Activated naive CD8-positive, alpha-beta T cell treated with anti-CD3 and anti-CD28 coated beads, Interleukin-2, amount 10 ng/mL, durations not matched to agents 7 days and 5 days (primary cell): Measurements from ENCODE around the gene RRP8. TPM values are rescaled to one million over a fixed set of nuclear protein-coding genes. Genes with fewer than 3 reads are reported as not detected.

Source experiments
- ATAC-seq: fragments of 150-1000 bp; cut with Tn5 transposase; one replicate; pipeline ENCODE4 v1.10.0; 2021; ENCODE audit warnings: low read depth, moderate library complexity
- POLR2A ChIA-PET: fragments of 350-600 bp; sonication (Branson Sonifier 250); formaldehyde crosslinking; loops from one replicate; lab custom pipeline; 2021; ENCODE audit warnings: antibody characterized with exemption; lab: Charles Lee
- DNase-seq: peaks from one replicate; pipeline ENCODE4 v3.0.0; 2021
- H3K27ac Mint-ChIP-seq: one replicate; pipeline ENCODE4 v1.8.0; 2022; ENCODE audit warnings: mild to moderate bottlenecking, mixed read lengths
- H3K27me3 Mint-ChIP-seq: one replicate; pipeline ENCODE4 v1.8.0; 2022; ENCODE audit warnings: mild to moderate bottlenecking, moderate library complexity, mixed read lengths
- H3K36me3 Mint-ChIP-seq: one replicate; pipeline ENCODE4 v1.8.0; 2021; ENCODE audit warnings: mild to moderate bottlenecking, mixed read lengths
- H3K4me1 Mint-ChIP-seq: one replicate; pipeline ENCODE4 v1.8.0; 2021; ENCODE audit warnings: mixed read lengths
- H3K4me3 Mint-ChIP-seq: one replicate; pipeline ENCODE4 v1.8.0; 2022; ENCODE audit warnings: mild to moderate bottlenecking, moderate library complexity, mixed read lengths
- H3K9me3 Mint-ChIP-seq: one replicate; pipeline ENCODE4 v1.8.0; 2021; ENCODE audit warnings: mixed read lengths
- total RNA-seq, 2 experiments: library from RNA; stranded (reverse); gene quantifications; one replicate each; pipeline ENCODE4 v1.2.3, GENCODE V29; 2021

Gene RRP8
- total RNA-seq, 2 experiments from 2014 or later: 31.7 to 34.4 TPM

DNA sequence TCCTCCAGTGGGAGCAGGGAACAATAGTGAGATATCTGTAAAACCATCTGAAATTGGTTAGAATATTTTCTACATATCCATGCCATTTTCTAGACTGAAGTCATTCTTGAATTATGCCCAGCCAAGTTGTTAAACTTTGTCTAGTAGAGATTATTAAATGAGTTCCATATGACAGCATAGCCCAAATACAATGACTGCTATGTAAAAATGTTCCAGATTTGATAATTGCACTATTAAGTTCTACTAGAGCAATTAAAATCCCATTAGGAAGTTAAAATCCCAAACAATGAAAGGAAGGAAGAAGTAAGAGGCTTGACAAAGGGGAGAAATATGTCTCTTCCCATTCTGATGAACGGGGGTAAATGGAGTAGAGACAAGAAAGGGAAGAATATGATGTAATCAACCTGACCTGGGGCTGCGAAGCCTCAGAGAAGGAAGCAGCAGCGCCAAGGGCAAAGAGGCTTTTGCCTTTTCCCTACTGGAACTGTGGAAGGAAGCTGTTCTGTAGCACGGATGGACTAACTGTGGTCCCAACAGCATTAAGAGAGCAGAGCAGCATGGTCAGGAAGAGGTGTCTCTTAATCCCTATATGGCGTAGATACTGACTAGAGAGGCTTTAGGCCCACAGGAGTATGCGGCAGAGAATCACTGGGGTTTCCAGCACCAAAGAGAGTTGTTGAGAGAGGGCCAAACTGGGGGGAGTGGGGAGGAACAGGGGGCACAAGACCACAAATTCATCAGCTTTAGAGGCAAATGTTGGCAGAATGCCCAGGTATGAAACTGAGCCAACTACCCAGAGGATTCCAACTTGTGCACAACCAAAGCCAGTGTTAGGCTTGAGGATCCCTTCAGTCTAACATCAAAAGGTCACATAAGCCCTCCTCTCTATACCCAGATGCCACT lies 26.7 kb downstream of the RRP8 start:
- H3K9me3 Mint-ChIP-seq: no peaks in the 10 kb centered on the region
- H3K27ac Mint-ChIP-seq: no peak overlapping the region
- DNase-seq (no peak), ATAC-seq (no peak)
- peaks cover 14% of the 10 kb centered on the region for H3K36me3 Mint-ChIP-seq
- H3K27me3 Mint-ChIP-seq: no peaks in the 10 kb centered on the region
- H3K4me3 Mint-ChIP-seq: no peak overlapping the region
- POLR2A ChIA-PET: no interaction called here
- no peaks in the 10 kb centered on the region for H3K4me1 Mint-ChIP-seq

- no peaks in the 10 kb centered on the region for H3K4me1 Mint-ChIP-seq
- no peaks in the 10 kb centered on the region for H3K9me3 Mint-ChIP-seq
- POLR2A ChIA-PET: no interaction called here
Observed at GRCh38 chr11:6574816-6575715, 28.4 kb downstream of the RRP8 start.

GRCh38 chr11:6572215-6572614 lies 31.2 kb downstream of the RRP8 start:
- POLR2A ChIA-PET: no interaction called here
- Mint-ChIP-seq H3K4me3 (no peak overlapping the region), H3K27me3 (no peaks in the 10 kb centered on the region), H3K36me3 (peaks cover 9% of the 10 kb centered on the region), H3K27ac (no peak overlapping the region), H3K4me1 (peaks cover 3% of the 10 kb centered on the region), H3K9me3 (no peaks in the 10 kb centered on the region)
- no peak for DNase-seq
- no peak for ATAC-seq

More at GRCh38 chr11:6574816-6575715, 28.4 kb downstream of the RRP8 start:
- DNase-seq (no peak), ATAC-seq (no peak)
- H3K27me3 Mint-ChIP-seq: no peaks in the 10 kb centered on the region
- peaks cover 6% of the 10 kb centered on the region for H3K36me3 Mint-ChIP-seq
- H3K27ac Mint-ChIP-seq: no peak overlapping the region
- H3K4me3 Mint-ChIP-seq: no peak overlapping the region

- Mint-ChIP-seq H3K27ac (no peak overlapping the region), H3K36me3 (peaks cover 10% of the 10 kb centered on the region), H3K9me3 (no peaks in the 10 kb centered on the region), H3K27me3 (no peaks in the 10 kb centered on the region), H3K4me3 (no peak overlapping the region), H3K4me1 (peaks cover 3% of the 10 kb centered on the region)
- DNase-seq (no peak), ATAC-seq (no peak)
- POLR2A ChIA-PET: no interaction called here
Observed at GRCh38 chr11:6571434-6572008, 31.9 kb downstream of the RRP8 start.

GRCh38 chr11:6570691-6571427 lies 32.6 kb downstream of the RRP8 start:
- Mint-ChIP-seq H3K27ac (no peak overlapping the region), H3K4me3 (no peak overlapping the region), H3K36me3 (peaks cover 11% of the 10 kb centered on the region), H3K27me3 (no peaks in the 10 kb centered on the region), H3K9me3 (no peaks in the 10 kb centered on the region), H3K4me1 (peaks cover 3% of the 10 kb centered on the region)
- ATAC-seq: no peak
- POLR2A ChIA-PET: no interaction called here
- DNase-seq: no peak

- Mint-ChIP-seq H3K27ac (no peak overlapping the region), H3K4me1 (peaks cover 3% of the 10 kb centered on the region), H3K4me3 (no peak overlapping the region), H3K36me3 (peaks cover 11% of the 10 kb centered on the region), H3K9me3 (no peaks in the 10 kb centered on the region), H3K27me3 (no peaks in the 10 kb centered on the region)
- DNase-seq (no peak), ATAC-seq (no peak)
- POLR2A ChIA-PET: interaction anchor here (0.6 kb wide), 1 partner anchor 79 kb away, joined by 4 read pairs; no protein-coding TSS in a partner anchor
Observed at GRCh38 chr11:6569706-6570105, 33.7 kb downstream of the RRP8 start.

DNA sequence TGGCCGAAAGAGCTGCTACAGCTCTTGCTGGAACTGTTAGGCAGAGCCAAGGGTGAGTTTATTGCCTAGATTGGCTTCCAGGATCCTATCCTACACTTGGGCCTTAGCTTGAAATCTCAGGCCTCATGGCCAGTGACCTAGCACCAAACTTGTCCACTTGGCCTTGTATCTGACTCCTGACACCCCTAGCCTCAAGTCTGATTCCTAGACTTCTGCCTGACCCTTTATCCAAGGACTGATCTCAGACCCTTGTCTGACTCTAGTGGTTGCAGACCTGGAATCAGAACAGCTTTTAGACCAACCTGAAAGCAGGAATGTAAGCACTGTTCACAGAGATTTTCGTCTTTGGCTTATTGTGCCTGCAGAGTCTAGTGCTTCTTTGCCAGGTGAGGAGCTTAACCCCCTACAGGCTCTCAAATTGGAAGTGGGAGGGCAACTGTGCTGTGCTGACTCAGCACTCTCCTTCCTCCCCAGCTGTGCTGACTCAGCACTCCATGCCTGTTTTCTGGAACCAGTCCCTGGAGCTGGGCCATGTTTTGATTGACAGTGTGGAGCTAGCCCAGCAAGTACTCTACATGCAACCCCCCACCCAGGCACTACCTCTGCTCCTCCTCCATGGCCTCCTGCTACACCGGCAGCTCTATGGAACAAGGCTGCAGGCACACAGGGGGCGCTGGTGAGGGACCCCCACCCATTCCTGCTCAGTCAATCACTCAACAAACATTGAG lies 35.1 kb downstream of the RRP8 start:
- no peak overlapping the region for H3K4me3 Mint-ChIP-seq
- ATAC-seq (no peak), DNase-seq (no peak)
- H3K27ac Mint-ChIP-seq: no peak overlapping the region
- peaks cover 3% of the 10 kb centered on the region for H3K4me1 Mint-ChIP-seq
- POLR2A ChIA-PET: no interaction called here
- peaks cover 11% of the 10 kb centered on the region for H3K36me3 Mint-ChIP-seq
- H3K27me3 Mint-ChIP-seq: no peaks in the 10 kb centered on the region
- no peaks in the 10 kb centered on the region for H3K9me3 Mint-ChIP-seq

DNA sequence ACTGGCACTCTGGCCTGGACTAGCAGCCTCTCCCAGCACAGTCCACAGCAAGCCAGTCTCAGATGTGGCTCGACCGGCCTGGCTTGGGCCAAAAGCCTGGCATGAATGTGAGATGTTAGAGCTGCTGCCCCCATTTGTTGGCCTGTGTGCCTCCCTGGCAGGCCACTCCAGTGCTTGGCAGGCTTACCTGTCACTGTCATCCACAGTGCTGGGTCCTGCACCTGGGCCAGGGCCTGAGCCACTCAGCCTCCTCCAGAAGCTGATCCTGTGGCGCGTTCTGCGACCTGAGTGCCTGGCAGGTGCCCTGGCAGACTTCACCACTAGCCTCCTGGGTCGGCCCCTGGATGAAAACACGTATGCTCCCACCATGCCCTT lies 36.1 kb downstream of the RRP8 start:
- H3K27ac Mint-ChIP-seq: no peak overlapping the region
- POLR2A ChIA-PET: no interaction called here
- no peak for DNase-seq
- H3K36me3 Mint-ChIP-seq: peaks cover 11% of the 10 kb centered on the region
- H3K4me3 Mint-ChIP-seq: no peak overlapping the region
- no peaks in the 10 kb centered on the region for H3K9me3 Mint-ChIP-seq
- no peaks in the 10 kb centered on the region for H3K27me3 Mint-ChIP-seq
- H3K4me1 Mint-ChIP-seq: peaks cover 3% of the 10 kb centered on the region
- ATAC-seq: no peak

DNA sequence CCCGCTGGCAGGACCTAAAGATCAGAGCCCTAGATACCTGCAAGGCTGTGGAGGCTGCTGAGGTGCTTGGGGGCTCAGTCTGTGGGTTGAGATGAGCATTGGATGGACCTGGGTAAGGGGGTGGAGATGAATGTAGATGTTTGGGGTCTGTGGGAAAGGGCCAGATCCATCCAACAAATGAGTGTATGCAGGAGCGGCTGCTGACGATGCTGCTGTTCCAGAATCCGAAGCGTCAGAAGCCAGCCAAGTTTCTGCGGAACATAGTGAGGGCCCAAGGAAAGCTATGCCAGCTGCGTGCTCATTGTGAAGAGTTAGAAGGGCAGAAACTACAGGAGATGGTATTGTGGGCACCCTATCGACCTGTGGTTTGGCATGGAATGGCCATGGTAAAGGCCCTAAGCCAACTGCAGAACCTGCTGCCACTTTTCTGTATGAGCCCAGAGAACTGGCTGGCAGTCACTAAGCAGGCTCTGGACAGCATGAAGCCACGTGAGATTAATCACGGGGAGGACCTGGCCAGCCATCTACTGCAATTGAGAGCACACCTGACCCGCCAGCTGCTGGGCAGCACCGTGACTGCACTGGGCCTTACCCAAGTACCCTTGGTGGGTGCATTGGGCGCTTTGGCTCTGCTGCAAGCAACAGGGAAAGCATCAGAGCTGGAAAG lies 36.6 kb downstream of the RRP8 start:
- H3K36me3 Mint-ChIP-seq: peaks cover 10% of the 10 kb centered on the region
- POLR2A ChIA-PET: no interaction called here
- DNase-seq: no peak
- no peaks in the 10 kb centered on the region for H3K27me3 Mint-ChIP-seq
- no peak overlapping the region for H3K4me3 Mint-ChIP-seq
- ATAC-seq: no peak
- peaks cover 3% of the 10 kb centered on the region for H3K4me1 Mint-ChIP-seq
- H3K9me3 Mint-ChIP-seq: no peaks in the 10 kb centered on the region
- no peak overlapping the region for H3K27ac Mint-ChIP-seq

DNA sequence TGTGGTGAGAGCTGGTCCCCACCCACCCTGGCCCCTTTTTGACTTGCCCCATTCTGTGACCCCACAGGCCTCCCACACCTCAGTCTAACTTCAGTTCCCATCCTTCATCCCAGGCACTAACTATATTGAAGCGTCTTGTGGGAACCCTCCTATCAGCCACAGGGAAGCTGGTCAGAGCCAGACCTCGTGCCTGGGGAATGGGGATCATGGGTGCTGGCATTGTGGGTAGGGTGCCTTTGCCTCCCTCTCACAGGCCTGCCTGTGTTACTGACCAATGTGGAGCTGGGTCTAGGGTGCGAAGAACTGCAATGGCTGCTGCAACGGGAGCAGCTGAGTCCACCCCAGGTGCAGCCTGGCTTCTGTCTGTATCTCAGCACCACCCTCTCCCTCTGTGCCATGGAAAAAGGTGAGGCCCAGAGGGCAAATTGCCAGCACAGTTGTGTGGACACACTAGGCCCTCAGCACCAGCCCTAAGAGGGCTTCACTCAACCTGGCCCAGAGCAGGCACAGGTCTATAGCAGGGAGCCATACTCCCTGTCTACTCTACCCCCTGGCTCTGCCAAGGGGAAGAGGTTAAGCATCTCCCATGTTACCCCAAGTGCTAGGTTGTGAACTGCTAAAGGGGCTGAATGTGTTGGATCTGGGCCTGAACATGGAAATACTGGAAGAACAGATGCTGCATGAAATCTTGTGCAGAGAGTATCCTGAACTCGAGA lies 37.3 kb downstream of the RRP8 start:
- no peak for ATAC-seq
- Mint-ChIP-seq H3K27me3 (no peaks in the 10 kb centered on the region), H3K4me3 (no peak overlapping the region), H3K4me1 (peaks cover 3% of the 10 kb centered on the region), H3K9me3 (no peaks in the 10 kb centered on the region), H3K27ac (no peak overlapping the region), H3K36me3 (peaks cover 8% of the 10 kb centered on the region)
- POLR2A ChIA-PET: no interaction called here
- DNase-seq: no peak

GRCh38 chr11:6565325-6565724 lies 38.1 kb downstream of the RRP8 start:
- ATAC-seq: no peak
- DNase-seq: no peak
- Mint-ChIP-seq H3K27me3 (no peaks in the 10 kb centered on the region), H3K9me3 (no peaks in the 10 kb centered on the region), H3K4me3 (no peak overlapping the region), H3K4me1 (peaks cover 3% of the 10 kb centered on the region), H3K36me3 (peaks cover 9% of the 10 kb centered on the region), H3K27ac (no peak overlapping the region)
- POLR2A ChIA-PET: no interaction called here
